Smooth muscle cell of the umbilical artery (primary cell): ENCODE results near the gene TMEM225B. TPM values are rescaled to one million over a fixed set of nuclear protein-coding genes. Genes with fewer than 3 reads are reported as not detected.

ENCODE experiments used
- total RNA-seq: library from RNA; depleted of rRNA; stranded (reverse); fragments of >200 nt; gene quantifications from 2 replicates; pipeline ENCODE4 v1.2.3, GENCODE V29; 2014

Gene TMEM225B
- 0.89 TPM in 1 of 2 replicates, not detected in the other for total RNA-seq

GRCh38 chr7:99597762-99598501 is at the start of gene TMEM225B:
TMEM225B (plus strand) TSS chr7:99598267; CDS start chr7:99604389, 6,122 bp downstream.

GRCh38 chr7:99551767-99552463 is 46.2 kb upstream of the TMEM225B start, which contains the start of gene FAM200A:
FAM200A (minus strand) TSS chr7:99552114; CDS start chr7:99548407, 3,707 bp downstream.

GRCh38 chr7:99558306-99559174 is 39.5 kb upstream of the TMEM225B start, which contains the start of gene ZNF655:
ZNF655 (plus strand) TSS chr7:99558642; CDS start chr7:99560560, 1,918 bp downstream.

GRCh38 chr7:99616359-99617191 is 18.5 kb downstream of the TMEM225B start, which contains the start of gene ZSCAN25:
ZSCAN25 (plus strand) TSS chr7:99616946; CDS start chr7:99619607, 2,661 bp downstream.

Other genes with a start within 250 kb of the TMEM225B start
- gene ARPC1B, start 223.5 kb upstream of the TMEM225B start, total RNA-seq = 395 and 544 TPM in 2 replicates
- 54.9 and 85.2 TPM in 2 replicates for gene PDAP1, start 189.7 kb upstream of the TMEM225B start, total RNA-seq
- 76.3 and 77.2 TPM in 2 replicates for gene BUD31, start 189.3 kb upstream of the TMEM225B start, total RNA-seq
- gene PTCD1, start 159.5 kb upstream of the TMEM225B start, total RNA-seq = 5.3 and 6.6 TPM in 2 replicates
- 35.4 and 40.1 TPM in 2 replicates for gene CPSF4, start 159.3 kb upstream of the TMEM225B start, total RNA-seq
- gene ATP5MF, start 132.1 kb upstream of the TMEM225B start, total RNA-seq = 375 and 564 TPM in 2 replicates
- 4.2 and 8.3 TPM in 2 replicates for gene ZNF789, start 125.4 kb upstream of the TMEM225B start, total RNA-seq
- 18.1 and 25.8 TPM in 2 replicates for gene ZNF394, start 98.0 kb upstream of the TMEM225B start, total RNA-seq
- gene ZKSCAN5, start 93.6 kb upstream of the TMEM225B start, total RNA-seq = 11.3 and 13.7 TPM in 2 replicates
- 6.2 and 7.2 TPM in 2 replicates for gene FAM200A, start 46.2 kb upstream of the TMEM225B start, total RNA-seq
- gene ZNF655, start 39.6 kb upstream of the TMEM225B start, total RNA-seq = 49.6 and 68.9 TPM in 2 replicates
- gene ZSCAN25, start 18.7 kb downstream of the TMEM225B start, total RNA-seq = 9.2 and 9.7 TPM in 2 replicates
- 0.18 and 0.30 TPM in 2 replicates for gene CYP3A5, start 81.7 kb downstream of the TMEM225B start, total RNA-seq
- 0.30 and 1.1 TPM in 2 replicates for gene CYP3A7, start 136.9 kb downstream of the TMEM225B start, total RNA-seq
- gene CYP3A4, start 185.9 kb downstream of the TMEM225B start, total RNA-seq = not detected in 2 replicates
- gene CYP3A43, start 229.7 kb downstream of the TMEM225B start, total RNA-seq = not detected in 2 replicates